ENCODE measurements around the gene KCNN1.
"Not testable (repeated sequence)": the region's sequence is repeated elsewhere in the genome, so short reads cannot be mapped to it uniquely, and the experiment has no call there.

DNA sequence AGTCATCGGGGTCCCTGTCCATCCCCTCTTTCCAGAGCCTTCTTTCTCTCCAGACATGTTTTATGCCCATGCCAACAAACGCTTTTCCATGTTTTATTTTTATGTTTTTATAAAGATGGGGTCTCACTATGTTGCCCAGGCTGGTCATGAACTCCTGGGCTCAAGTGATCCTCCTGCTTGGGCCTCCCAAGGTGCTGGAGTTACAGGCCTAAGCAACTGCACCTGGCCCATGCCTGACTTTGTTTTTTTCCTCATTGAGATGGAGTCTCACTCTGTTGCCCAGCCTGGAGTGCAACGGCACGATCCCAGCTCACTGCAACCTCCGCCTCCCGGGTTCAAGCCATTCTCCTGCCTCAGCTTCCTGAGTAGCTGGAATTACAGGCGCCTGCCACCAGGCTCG is 19.7 kb downstream of the KCNN1 start:
- TF ChIP-seq, protein P1, sequence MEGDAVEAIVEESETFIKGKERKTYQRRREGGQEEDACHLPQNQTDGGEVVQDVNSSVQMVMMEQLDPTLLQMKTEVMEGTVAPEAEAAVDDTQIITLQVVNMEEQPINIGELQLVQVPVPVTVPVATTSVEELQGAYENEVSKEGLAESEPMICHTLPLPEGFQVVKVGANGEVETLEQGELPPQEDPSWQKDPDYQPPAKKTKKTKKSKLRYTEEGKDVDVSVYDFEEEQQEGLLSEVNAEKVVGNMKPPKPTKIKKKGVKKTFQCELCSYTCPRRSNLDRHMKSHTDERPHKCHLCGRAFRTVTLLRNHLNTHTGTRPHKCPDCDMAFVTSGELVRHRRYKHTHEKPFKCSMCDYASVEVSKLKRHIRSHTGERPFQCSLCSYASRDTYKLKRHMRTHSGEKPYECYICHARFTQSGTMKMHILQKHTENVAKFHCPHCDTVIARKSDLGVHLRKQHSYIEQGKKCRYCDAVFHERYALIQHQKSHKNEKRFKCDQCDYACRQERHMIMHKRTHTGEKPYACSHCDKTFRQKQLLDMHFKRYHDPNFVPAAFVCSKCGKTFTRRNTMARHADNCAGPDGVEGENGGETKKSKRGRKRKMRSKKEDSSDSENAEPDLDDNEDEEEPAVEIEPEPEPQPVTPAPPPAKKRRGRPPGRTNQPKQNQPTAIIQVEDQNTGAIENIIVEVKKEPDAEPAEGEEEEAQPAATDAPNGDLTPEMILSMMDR (IDR thresholded peaks at IDR 0.05), result not testable (repeated sequence)
- TF ChIP-seq POLR2A (IDR thresholded peaks at IDR 0.05), result not testable (repeated sequence)

Measured in thyroid gland (tissue), 4 donors.